Neural cell (in vitro differentiated cells): ENCODE measurements around the gene VPS50.
"Not testable (repeated sequence)": the region's sequence is repeated elsewhere in the genome, so short reads cannot be mapped to it uniquely, and the experiment has no call there.

Source experiments
- EP300 ChIP-seq: fragments of 450-650 bp; conservative IDR thresholded peaks from 2 replicates; pipeline ENCODE4 v1.6.1; 2014; ENCODE audit warnings: antibody characterized with exemption, mild to moderate bottlenecking, moderate library complexity; ENCODE audit not compliant: poor library complexity, severe bottlenecking
- MXI1 ChIP-seq: fragments of 450-650 bp; conservative IDR thresholded peaks from 2 replicates; pipeline ENCODE4 v1.6.1; 2014; ENCODE audit warnings: antibody characterized with exemption, mild to moderate bottlenecking; ENCODE audit not compliant: poor library complexity, severe bottlenecking
- POLR2AphosphoS5 ChIP-seq: IDR thresholded peaks from 2 replicates; pipeline ENCODE4 v1.6.1; 2012
- RAD21 ChIP-seq: fragments of 450-650 bp; conservative IDR thresholded peaks from 2 replicates; pipeline ENCODE4 v1.6.1; 2014; ENCODE audit warnings: antibody characterized with exemption, mild to moderate bottlenecking, moderate library complexity
- TF ChIP-seq, protein P1 (sequence below): fragments of 450-650 bp; IDR thresholded peaks from 2 replicates; pipeline ENCODE4 v1.5.1; 2014; ENCODE audit warnings: antibody characterized with exemption, mild to moderate bottlenecking, moderate library complexity; ENCODE audit not compliant: poor library complexity, severe bottlenecking

- TF ChIP-seq MXI1, RAD21, POLR2AphosphoS5, EP300: not testable (repeated sequence)
- TF ChIP-seq, protein P1, sequence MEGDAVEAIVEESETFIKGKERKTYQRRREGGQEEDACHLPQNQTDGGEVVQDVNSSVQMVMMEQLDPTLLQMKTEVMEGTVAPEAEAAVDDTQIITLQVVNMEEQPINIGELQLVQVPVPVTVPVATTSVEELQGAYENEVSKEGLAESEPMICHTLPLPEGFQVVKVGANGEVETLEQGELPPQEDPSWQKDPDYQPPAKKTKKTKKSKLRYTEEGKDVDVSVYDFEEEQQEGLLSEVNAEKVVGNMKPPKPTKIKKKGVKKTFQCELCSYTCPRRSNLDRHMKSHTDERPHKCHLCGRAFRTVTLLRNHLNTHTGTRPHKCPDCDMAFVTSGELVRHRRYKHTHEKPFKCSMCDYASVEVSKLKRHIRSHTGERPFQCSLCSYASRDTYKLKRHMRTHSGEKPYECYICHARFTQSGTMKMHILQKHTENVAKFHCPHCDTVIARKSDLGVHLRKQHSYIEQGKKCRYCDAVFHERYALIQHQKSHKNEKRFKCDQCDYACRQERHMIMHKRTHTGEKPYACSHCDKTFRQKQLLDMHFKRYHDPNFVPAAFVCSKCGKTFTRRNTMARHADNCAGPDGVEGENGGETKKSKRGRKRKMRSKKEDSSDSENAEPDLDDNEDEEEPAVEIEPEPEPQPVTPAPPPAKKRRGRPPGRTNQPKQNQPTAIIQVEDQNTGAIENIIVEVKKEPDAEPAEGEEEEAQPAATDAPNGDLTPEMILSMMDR: not testable (repeated sequence)
These were observed 138.8 kb downstream of the VPS50 start for GRCh38 chr7:93370937-93371336.
